Kidney epithelial cell (primary cell): Measurements from ENCODE around the gene FOXP1. TPM values are rescaled to one million over a fixed set of nuclear protein-coding genes. Genes with fewer than 3 reads are reported as not detected.

Source experiments
- DNase-seq: peaks from one replicate; pipeline ENCODE4 v3.0.0-alpha.2; 2010; ENCODE audit warnings: low read depth
- H3K27me3 ChIP-seq: 2 replicates; pipeline ENCODE4 v1.6.0; 2011; ENCODE audit warnings: low read length; ENCODE audit not compliant: control insufficient read depth, insufficient read depth
- H3K36me3 ChIP-seq: 2 replicates; pipeline ENCODE4 v1.5.1; 2011; ENCODE audit warnings: low read length; ENCODE audit not compliant: control insufficient read depth, insufficient read depth
- H3K4me3 ChIP-seq: 2 replicates; pipeline ENCODE4 v1.5.1; 2011; ENCODE audit warnings: low read depth, mild to moderate bottlenecking, control low read depth, low read length
- total RNA-seq: library from RNA; depleted of rRNA; stranded (reverse); fragments of >200 nt; gene quantifications from 2 replicates; pipeline ENCODE4 v1.2.3, GENCODE V29; 2015
- TF ChIP-seq, protein P1 (sequence below): IDR thresholded peaks from 2 replicates; pipeline ENCODE4 v1.5.1; 2011; ENCODE audit warnings: mild to moderate bottlenecking, moderate library complexity, low read length, control low read depth, inconsistent platforms; ENCODE audit not compliant: insufficient read depth, poor library complexity, severe bottlenecking

Gene FOXP1
- total RNA-seq, 1 donor from 2014 or later, result 75.0 TPM

DNA sequence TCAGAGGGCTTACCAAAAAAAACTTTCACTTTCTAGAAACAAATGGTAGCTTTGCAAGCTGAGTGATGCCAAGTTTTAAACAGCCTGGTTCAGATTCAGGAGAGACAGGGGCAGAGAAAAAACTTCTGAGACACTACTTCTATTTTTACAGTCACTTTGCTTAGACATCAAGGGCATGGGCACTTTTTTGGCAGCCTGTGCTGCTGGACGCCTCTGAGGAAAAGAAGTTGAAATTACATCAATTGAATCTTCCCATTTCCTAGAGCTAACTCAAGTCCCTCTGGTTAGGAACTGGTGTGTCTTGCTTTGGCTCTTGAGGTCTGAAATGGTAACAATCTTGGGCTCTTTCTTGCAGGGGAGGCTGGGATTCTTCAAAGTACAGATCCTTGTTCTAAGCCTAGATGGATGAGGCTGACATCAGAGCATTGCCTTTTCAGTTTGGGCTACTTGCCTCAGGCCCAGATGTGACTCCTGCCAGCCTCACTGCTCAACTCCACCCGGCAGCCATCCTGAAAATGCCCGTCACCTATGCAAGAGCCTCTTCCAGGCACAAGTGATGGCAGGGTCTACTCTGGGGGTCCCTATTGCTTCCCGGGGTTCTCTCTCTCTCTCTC is 357.5 kb downstream of the FOXP1 start:
- H3K4me3 ChIP-seq, result no peak overlapping the region
- no peak for DNase-seq
- no peaks in the 10 kb centered on the region for H3K27me3 ChIP-seq
- H3K36me3 ChIP-seq, result no peaks in the 10 kb centered on the region
- TF ChIP-seq, protein P1, sequence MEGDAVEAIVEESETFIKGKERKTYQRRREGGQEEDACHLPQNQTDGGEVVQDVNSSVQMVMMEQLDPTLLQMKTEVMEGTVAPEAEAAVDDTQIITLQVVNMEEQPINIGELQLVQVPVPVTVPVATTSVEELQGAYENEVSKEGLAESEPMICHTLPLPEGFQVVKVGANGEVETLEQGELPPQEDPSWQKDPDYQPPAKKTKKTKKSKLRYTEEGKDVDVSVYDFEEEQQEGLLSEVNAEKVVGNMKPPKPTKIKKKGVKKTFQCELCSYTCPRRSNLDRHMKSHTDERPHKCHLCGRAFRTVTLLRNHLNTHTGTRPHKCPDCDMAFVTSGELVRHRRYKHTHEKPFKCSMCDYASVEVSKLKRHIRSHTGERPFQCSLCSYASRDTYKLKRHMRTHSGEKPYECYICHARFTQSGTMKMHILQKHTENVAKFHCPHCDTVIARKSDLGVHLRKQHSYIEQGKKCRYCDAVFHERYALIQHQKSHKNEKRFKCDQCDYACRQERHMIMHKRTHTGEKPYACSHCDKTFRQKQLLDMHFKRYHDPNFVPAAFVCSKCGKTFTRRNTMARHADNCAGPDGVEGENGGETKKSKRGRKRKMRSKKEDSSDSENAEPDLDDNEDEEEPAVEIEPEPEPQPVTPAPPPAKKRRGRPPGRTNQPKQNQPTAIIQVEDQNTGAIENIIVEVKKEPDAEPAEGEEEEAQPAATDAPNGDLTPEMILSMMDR, result no peak

DNA sequence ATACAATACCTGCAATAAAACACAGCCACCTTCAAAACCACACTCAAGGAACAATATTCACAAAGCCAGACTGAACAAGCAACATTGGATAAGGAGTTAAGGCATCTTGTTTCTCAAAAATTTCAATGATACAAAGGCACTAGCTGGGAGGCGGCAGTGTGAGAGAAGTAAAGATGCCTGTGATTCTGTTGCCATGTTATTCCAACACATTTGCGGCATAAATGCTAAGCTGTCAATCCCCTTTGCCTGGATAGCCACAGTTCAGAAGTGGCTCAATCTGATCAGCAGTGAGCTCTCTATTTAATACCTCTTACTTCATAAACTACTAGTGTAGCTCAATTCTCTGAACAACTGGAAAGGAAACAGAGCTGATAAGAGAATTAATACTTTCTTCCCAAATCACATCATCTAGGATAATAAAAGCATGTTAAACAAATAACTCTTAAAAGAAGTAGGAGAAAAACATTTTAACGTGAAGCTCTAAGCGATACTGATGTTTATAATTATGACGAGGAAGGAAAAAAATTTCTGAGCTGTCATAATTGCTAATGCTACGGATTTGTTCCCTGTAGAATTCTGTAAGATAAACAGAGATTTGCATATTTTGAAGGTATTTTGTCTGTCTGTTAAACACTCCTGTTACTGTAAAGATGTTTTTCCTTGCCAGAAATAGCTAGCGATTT is 358.4 kb downstream of the FOXP1 start:
- no peak overlapping the region for H3K4me3 ChIP-seq
- no peaks in the 10 kb centered on the region for H3K36me3 ChIP-seq
- DNase-seq, result no peak
- H3K27me3 ChIP-seq, result no peaks in the 10 kb centered on the region
- TF ChIP-seq, protein P1, result no peak

DNA sequence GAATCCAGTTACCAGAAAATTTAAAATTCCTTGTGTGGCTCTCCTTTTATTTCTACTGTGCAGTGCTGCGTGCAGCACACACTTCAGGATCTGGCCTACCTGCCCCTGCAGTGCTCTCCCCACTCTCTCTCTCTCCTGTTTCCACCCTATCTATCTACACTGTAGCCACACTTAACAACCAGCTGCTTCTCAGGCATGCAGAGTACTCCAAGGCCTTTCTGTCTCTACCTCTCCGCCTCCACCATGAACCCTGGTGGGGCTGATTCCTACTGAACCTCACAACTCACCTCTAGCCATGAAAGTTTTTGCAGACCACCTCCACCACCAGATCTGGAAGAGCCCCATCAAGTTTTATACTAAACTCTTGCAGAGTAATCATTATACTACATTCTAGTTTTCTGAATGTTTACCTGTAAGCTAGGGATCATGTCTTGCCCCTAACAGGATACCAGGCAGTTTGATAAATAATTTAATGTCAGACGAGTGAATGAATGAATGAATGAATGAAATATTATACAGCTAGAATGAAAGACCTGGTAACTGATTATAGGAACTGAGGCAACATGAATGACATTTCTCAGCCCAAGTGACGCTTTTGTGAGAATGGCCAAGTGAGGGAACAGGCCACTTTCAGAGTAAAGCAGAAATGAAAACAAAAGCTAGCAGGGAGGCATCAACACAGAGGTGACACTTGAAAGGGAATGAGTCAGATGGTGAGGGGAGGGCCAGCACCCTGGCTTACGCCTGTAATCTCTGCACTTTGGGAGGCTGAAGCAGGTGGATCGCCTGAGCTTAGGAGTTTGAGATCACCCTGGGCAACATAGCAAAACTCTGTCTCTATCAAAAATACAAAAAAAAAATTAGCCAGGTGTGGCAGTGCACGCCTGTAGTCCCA is 363.5 kb downstream of the FOXP1 start:
- TF ChIP-seq, protein P1, result no peak
- Histone ChIP-seq H3K36me3 (no peaks in the 10 kb centered on the region), H3K4me3 (no peak overlapping the region), H3K27me3 (no peaks in the 10 kb centered on the region)
- no peak for DNase-seq

DNA sequence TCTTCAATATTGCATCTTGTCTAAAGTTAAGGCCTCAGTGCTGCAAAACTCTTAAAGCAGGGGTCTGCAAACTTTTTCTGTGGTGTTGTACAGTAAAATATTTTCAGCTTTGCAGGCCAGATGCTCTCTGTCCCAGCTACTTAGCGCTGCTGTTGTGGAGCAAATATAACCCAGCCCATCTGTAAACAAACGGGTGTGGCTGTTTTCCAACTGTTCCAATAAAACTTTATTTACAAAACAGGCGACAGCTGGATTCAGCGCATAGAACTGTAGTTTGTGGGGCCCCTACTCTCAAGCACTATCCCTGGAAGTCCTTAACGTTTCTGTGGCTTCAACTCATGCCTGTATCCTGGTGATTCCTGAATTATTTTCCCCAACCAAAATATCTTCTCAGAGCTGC is 365.0 kb downstream of the FOXP1 start:
- Histone ChIP-seq H3K27me3 (no peaks in the 10 kb centered on the region), H3K36me3 (no peaks in the 10 kb centered on the region), H3K4me3 (no peak overlapping the region)
- TF ChIP-seq, protein P1, result no peak
- DNase-seq, result no peak

DNA sequence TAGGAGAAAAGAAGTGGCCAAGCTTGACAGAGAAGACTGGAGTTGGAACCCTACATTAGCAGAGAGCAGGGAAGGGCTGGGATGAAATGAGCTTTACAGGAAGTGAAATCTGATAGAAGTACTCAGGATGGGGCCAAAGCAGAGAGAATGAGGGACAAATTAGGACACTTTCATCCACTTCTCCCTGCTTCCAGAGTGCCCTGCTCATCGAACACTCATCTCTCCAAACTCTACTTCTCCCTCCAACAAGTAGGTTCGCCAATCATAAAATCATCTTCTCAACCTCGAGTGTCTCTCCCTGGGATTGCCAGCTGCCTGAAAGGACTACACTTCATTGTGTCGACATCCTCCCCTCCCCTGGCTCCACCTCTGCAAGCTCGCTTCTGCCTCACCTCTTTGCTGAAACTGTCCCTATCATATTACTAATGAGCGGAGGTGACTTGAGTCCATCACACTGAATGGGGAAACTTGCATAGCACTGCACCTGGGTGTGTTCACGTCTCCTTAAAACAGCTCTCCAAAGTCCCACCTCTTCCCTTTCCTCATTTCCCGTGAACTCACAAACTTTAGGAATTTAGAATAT is 365.8 kb downstream of the FOXP1 start:
- no peak for DNase-seq
- Histone ChIP-seq H3K36me3 (no peaks in the 10 kb centered on the region), H3K4me3 (no peak overlapping the region), H3K27me3 (no peaks in the 10 kb centered on the region)
- TF ChIP-seq, protein P1, result no peak
